Fibroblast of mammary gland (primary cell): ENCODE results near the gene GYPA.
"Not testable (repeated sequence)": the region's sequence is repeated elsewhere in the genome, so short reads cannot be mapped to it uniquely, and the experiment has no call there.

Experiments used
- DNase-seq: peaks from one replicate; pipeline ENCODE4 v3.0.0-alpha.2; 2010; ENCODE audit warnings: low read depth
- H3K4me3 ChIP-seq: 2 replicates; pipeline ENCODE4 v1.5.1; 2011; ENCODE audit warnings: low read depth, mild to moderate bottlenecking, low read length, moderate library complexity; ENCODE audit not compliant: control insufficient read depth
- TF ChIP-seq, protein P1 (sequence below): conservative IDR thresholded peaks from 2 replicates; pipeline ENCODE4 v1.5.1; 2011; ENCODE audit warnings: low read depth, low read length, inconsistent platforms; ENCODE audit not compliant: control insufficient read depth, insufficient read depth

The GYPA gene

GRCh38 chr4:144123982-144124635, 16.4 kb downstream of the GYPA start:
- TF ChIP-seq, protein P1, sequence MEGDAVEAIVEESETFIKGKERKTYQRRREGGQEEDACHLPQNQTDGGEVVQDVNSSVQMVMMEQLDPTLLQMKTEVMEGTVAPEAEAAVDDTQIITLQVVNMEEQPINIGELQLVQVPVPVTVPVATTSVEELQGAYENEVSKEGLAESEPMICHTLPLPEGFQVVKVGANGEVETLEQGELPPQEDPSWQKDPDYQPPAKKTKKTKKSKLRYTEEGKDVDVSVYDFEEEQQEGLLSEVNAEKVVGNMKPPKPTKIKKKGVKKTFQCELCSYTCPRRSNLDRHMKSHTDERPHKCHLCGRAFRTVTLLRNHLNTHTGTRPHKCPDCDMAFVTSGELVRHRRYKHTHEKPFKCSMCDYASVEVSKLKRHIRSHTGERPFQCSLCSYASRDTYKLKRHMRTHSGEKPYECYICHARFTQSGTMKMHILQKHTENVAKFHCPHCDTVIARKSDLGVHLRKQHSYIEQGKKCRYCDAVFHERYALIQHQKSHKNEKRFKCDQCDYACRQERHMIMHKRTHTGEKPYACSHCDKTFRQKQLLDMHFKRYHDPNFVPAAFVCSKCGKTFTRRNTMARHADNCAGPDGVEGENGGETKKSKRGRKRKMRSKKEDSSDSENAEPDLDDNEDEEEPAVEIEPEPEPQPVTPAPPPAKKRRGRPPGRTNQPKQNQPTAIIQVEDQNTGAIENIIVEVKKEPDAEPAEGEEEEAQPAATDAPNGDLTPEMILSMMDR, result peak; percentile 10
- H3K4me3 ChIP-seq, result not testable (repeated sequence)
- peak; percentile 12 for DNase-seq

DNA sequence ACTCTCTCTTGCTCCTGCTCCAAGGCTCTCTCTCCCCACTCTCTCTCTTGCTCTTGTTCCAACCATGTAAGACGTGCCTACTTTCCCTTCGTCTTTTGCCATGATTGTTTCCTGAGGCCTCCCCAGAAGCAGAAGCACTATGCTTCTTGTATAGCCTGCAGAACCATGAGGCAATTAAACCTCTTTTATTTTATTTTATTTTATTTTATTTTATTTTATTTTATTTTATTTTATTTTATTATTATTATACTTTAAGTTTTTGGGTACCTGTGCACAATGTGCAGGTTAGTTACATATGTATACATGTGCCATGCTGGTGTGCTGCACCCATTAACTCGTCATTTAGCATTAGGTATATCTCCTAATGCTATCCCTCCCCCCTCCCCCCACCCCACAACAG, 17.2 kb downstream of the GYPA start:
- not testable (repeated sequence) for H3K4me3 ChIP-seq, DNase-seq

GRCh38 chr4:144119752-144120151, 20.8 kb downstream of the GYPA start:
- H3K4me3 ChIP-seq, DNase-seq: not testable (repeated sequence)

GRCh38 chr4:144115519-144115918, 25.0 kb downstream of the GYPA start:
- DNase-seq, result no peak
- TF ChIP-seq, protein P1, result no peak
- H3K4me3 ChIP-seq, result no peak overlapping the region

- TF ChIP-seq, protein P1, result no peak
- no peak for DNase-seq
- no peak overlapping the region for H3K4me3 ChIP-seq
Measured at GRCh38 chr4:144113546-144113945, 27.0 kb downstream of the GYPA start.

DNA sequence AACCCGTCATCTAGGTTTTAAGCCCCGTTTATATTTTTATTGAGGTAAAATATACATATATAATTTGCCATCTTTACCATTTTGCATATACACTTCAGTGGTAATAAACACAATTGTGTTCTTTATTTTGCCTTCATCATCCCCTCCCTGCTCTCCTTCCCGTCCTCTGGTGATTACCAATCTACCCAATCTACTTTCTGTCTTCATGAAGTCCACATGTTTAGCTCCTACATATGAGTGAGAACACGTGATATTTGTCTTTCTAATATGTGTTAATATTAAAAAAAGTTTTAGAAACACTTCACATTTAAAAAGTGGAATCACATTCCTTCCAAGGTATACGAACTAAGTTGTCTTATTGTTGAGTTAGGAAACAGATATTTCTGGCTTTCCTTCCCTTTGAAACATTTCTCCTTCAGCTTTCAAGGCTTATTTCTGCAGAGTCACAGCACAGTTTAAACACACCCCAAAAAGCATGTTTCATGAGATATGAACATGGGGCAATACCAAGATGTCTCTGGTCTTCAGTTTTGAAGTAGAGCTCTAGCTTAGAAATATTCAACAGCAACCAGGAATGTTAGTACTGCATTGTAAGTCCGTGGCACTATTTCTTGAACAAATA, 35.9 kb downstream of the GYPA start:
- TF ChIP-seq, protein P1, result no peak
- no peak overlapping the region for H3K4me3 ChIP-seq
- DNase-seq, result no peak

DNA sequence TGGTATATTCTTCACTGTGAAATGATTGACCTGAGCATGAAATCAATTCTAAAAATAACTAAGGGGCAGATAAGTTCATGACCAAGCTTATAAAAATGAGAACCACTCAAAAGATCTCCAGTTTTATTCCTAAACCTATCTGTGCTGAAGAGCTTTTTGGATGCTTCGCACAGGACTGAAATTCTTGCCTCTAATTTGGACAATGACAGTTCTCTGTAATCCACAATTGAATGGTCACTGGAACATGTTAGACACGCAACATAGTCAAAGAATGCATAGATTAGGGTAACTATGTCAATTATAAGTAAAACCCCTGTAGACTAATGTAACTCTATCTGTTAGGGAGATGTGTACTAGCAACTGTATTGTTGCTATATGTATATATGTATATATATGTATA, 42.7 kb downstream of the GYPA start:
- not testable (repeated sequence) for H3K4me3 ChIP-seq, DNase-seq

- not testable (repeated sequence) for DNase-seq
Measured at GRCh38 chr4:144093995-144094394, 46.5 kb downstream of the GYPA start.

DNA sequence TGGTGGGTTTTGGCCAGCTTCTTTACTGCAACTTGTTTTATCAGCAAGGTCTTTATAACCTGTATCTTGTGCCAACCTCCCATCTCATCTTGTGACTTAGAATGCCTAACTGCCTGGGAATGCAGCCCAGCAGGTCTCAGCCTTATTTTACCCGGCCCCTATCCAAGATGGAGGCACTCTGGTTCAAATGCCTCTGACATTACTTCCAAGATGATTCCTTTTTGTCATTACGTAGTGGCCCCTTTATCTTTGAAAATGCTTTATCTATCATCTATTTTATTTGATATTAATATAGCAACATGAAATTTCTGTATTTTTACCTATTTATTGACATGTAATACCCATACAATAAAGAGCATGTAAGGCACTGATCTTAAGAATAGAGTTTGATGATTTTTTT, 49.3 kb downstream of the GYPA start:
- H3K4me3 ChIP-seq, DNase-seq: not testable (repeated sequence)

More at GRCh38 chr4:144093995-144094394, 46.5 kb downstream of the GYPA start:
- not testable (repeated sequence) for H3K4me3 ChIP-seq

- no peak for DNase-seq
- TF ChIP-seq, protein P1, result no peak
- no peak overlapping the region for H3K4me3 ChIP-seq
Measured at GRCh38 chr4:144090744-144091143, 49.8 kb downstream of the GYPA start.

DNA sequence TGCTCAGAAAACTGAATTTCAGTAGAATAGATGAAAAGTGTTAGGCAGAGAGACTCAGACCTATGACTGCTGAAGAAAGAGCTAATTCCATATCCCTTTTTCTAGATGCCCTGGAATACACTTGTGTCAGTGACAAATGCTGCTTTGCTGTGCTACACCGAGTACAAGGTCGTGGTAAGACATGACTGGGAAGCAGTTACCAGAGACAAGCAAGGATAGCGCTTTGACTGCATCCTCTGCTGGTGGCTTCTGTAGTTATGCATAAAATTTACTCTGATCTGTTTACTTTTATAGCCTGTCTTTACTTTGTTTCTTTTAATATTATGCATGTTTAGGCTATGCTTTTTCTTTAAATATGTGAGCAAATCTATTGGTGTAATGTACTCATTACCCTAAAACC, 58.5 kb downstream of the GYPA start:
- H3K4me3 ChIP-seq, DNase-seq: not testable (repeated sequence)

DNA sequence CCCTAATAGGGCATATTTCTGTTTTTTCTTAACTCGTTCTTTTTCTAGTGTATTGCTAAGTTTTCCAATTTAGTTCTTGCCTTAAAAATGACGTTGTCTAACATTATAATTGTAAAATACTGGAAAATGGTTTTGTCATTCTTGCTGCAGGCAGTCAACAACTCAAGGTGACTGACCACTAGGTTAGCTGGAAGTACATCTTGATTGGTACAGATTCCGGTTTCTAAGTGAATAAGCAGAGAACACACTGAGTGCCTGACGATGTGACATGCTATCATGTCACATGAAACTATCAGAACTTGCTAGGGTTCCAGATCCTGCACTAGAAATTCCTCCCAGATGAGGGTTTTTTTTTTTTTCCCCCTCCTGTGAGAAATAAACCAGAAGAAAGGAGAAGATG, 60.4 kb downstream of the GYPA start:
- H3K4me3 ChIP-seq, DNase-seq: not testable (repeated sequence)

- DNase-seq, result not testable (repeated sequence)
Measured at GRCh38 chr4:144078746-144079145, 61.8 kb downstream of the GYPA start.

More at GRCh38 chr4:144078746-144079145, 61.8 kb downstream of the GYPA start:
- not testable (repeated sequence) for H3K4me3 ChIP-seq
